22Rv1 (cell line): ENCODE data around the gene PSMC3IP.

ENCODE experiments used
- ZFX ChIP-seq: fragments of 450-650 bp; IDR thresholded peaks from 2 replicates; pipeline ENCODE4 v1.6.1; 2017; ENCODE audit warnings: antibody characterized with exemption, borderline replicate concordance
- TF ChIP-seq, protein P1 (sequence below): fragments of 450-650 bp; IDR thresholded peaks from 2 replicates; pipeline ENCODE4 v1.5.1; 2017; ENCODE audit warnings: mild to moderate bottlenecking

DNA sequence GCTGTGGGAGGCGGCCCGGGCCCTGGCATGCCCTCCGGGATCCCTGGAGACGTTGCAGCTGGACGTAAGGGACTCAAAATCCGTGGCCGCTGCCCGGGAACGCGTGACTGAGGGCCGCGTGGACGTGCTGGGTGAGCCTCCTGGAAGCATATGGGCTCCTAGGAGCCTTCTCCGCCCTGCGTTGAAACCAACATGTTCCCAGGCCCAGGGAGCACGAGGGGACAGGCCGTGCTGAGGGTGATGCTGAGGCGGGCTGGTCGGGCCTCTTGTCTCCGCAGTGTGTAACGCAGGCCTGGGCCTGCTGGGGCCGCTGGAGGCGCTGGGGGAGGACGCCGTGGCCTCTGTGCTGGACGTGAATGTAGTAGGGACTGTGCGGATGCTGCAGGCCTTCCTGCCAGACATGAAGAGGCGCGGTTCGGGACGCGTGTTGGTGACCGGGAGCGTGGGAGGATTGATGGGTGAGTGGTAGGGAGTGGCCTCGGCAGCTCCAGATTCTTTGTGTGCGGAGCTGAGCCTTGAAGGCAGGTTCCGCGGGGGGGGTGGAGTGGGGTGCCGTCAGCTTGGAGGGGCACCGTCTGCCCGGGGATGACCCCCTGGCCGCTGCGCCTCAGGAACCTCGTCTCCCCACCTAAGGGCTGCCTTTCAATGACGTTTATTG lies 24.2 kb downstream of the PSMC3IP start:
- TF ChIP-seq, protein P1, sequence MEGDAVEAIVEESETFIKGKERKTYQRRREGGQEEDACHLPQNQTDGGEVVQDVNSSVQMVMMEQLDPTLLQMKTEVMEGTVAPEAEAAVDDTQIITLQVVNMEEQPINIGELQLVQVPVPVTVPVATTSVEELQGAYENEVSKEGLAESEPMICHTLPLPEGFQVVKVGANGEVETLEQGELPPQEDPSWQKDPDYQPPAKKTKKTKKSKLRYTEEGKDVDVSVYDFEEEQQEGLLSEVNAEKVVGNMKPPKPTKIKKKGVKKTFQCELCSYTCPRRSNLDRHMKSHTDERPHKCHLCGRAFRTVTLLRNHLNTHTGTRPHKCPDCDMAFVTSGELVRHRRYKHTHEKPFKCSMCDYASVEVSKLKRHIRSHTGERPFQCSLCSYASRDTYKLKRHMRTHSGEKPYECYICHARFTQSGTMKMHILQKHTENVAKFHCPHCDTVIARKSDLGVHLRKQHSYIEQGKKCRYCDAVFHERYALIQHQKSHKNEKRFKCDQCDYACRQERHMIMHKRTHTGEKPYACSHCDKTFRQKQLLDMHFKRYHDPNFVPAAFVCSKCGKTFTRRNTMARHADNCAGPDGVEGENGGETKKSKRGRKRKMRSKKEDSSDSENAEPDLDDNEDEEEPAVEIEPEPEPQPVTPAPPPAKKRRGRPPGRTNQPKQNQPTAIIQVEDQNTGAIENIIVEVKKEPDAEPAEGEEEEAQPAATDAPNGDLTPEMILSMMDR: no peak
- no peak for TF ChIP-seq ZFX
